ENCODE measurements around the gene MAML3.

MAML3 gene

DNA sequence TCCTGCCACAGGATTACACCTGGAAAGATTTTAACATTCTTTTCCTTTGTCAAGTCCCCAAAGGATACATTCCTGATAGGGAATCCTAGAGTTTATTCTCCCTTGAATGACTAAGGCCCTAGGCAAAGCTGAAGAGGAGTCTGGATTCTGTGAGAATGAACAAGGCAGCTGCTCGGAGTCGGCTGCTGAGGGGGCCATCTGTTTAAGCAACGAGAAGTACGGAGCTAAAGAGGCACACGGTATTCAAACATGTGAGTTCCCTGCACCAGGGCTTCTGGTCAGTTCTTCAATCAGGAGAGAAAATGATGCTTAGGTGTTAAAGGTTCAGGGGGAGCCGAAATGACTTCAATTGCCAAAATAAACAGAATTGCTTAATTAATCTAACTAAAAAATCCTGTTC, 390.8 kb downstream of the MAML3 start:
- TF ChIP-seq FOXP2 (optimal IDR thresholded peaks at IDR 0.05; ENCODE audit: borderline replicate concordance, extremely low read depth, extremely low read length, insufficient read depth), result no peak
- no peak for TF ChIP-seq TAF1 (IDR thresholded peaks at IDR 0.05; ENCODE audit: borderline replicate concordance, insufficient read depth, low read length)
- TF ChIP-seq POLR2AphosphoS5 (IDR thresholded peaks at IDR 0.05; ENCODE audit: low read depth, low read length), result no peak
- TF ChIP-seq SIN3A (IDR thresholded peaks at IDR 0.05; ENCODE audit: borderline replicate concordance, insufficient read depth, low read length), result no peak
- TF ChIP-seq, protein P1, sequence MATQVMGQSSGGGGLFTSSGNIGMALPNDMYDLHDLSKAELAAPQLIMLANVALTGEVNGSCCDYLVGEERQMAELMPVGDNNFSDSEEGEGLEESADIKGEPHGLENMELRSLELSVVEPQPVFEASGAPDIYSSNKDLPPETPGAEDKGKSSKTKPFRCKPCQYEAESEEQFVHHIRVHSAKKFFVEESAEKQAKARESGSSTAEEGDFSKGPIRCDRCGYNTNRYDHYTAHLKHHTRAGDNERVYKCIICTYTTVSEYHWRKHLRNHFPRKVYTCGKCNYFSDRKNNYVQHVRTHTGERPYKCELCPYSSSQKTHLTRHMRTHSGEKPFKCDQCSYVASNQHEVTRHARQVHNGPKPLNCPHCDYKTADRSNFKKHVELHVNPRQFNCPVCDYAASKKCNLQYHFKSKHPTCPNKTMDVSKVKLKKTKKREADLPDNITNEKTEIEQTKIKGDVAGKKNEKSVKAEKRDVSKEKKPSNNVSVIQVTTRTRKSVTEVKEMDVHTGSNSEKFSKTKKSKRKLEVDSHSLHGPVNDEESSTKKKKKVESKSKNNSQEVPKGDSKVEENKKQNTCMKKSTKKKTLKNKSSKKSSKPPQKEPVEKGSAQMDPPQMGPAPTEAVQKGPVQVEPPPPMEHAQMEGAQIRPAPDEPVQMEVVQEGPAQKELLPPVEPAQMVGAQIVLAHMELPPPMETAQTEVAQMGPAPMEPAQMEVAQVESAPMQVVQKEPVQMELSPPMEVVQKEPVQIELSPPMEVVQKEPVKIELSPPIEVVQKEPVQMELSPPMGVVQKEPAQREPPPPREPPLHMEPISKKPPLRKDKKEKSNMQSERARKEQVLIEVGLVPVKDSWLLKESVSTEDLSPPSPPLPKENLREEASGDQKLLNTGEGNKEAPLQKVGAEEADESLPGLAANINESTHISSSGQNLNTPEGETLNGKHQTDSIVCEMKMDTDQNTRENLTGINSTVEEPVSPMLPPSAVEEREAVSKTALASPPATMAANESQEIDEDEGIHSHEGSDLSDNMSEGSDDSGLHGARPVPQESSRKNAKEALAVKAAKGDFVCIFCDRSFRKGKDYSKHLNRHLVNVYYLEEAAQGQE (IDR thresholded peaks at IDR 0.05; ENCODE audit: insufficient read depth in 1 of 2, low read depth in 2 of 2, low read length in 2 of 2), result no peak

DNA sequence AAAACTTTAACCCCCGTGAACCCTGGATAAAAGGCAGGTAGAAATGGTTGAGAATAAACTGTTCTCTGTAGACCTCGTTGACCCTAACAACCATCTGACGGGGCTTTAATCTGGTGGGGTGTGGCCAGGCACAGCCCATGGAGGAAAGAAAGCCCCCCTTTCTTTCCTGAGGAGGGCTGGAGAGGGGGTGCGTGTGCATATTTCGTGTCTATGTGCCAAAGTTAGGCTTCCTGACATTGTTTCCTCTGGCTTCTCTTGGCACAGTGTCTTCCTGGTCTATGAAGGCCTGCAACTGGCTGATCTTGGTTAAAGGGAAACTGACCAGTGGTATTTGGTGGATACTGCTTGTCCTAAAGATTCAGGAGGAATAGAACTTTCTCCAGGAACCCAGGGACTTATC, 391.3 kb downstream of the MAML3 start:
- TF ChIP-seq TAF1 (IDR thresholded peaks at IDR 0.05; ENCODE audit: borderline replicate concordance, insufficient read depth, low read length) (no peak), POLR2AphosphoS5 (IDR thresholded peaks at IDR 0.05; ENCODE audit: low read depth, low read length) (no peak), FOXP2 (optimal IDR thresholded peaks at IDR 0.05; ENCODE audit: borderline replicate concordance, extremely low read depth, extremely low read length, insufficient read depth) (no peak), SIN3A (IDR thresholded peaks at IDR 0.05; ENCODE audit: borderline replicate concordance, insufficient read depth, low read length) (no peak)
- TF ChIP-seq, protein P1 (IDR thresholded peaks at IDR 0.05; ENCODE audit: insufficient read depth in 1 of 2, low read depth in 2 of 2, low read length in 2 of 2), result no peak

DNA sequence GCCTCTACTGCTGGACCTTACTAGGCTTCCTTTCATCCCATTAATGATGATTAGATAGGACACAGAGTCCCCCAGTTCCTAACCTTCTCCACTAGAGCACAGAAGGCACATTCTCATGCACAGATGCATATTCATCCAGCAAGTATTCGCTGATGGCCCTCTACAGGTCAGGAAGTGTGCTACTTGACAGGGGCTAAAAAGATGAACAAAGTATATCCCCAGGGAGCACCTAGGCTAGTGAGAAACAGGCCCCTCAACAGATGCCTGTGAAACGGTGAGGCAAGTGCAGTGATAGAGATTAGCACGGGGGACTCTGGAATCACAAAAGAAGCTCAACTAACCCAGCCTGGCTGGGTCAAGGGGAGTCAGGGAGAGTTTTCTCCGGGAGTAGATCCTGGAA, 392.5 kb downstream of the MAML3 start:
- TF ChIP-seq TAF1 (IDR thresholded peaks at IDR 0.05; ENCODE audit: borderline replicate concordance, insufficient read depth, low read length) (no peak), SIN3A (IDR thresholded peaks at IDR 0.05; ENCODE audit: borderline replicate concordance, insufficient read depth, low read length) (no peak), FOXP2 (optimal IDR thresholded peaks at IDR 0.05; ENCODE audit: borderline replicate concordance, extremely low read depth, extremely low read length, insufficient read depth) (no peak), POLR2AphosphoS5 (IDR thresholded peaks at IDR 0.05; ENCODE audit: low read depth, low read length) (no peak)
- TF ChIP-seq, protein P1 (IDR thresholded peaks at IDR 0.05; ENCODE audit: insufficient read depth in 1 of 2, low read depth in 2 of 2, low read length in 2 of 2), result no peak

DNA sequence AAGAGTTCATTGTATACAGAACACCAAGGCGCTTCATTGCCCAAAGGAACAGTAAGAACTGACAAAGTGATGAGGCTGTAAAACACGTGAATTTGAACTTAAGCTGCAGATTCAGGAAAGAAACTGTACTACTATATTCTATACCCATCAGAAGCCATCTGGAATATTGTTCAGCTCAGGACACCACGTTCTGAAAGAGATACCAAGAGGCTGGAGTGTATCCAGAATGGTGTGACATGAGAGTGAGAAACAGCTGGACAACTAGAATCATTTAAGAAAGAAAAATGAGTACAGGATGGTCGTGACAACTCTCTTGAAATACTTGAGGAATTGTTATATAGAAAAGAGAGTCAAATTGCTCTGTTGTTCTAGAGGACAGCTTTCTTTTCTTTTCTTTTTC, 393.4 kb downstream of the MAML3 start:
- TF ChIP-seq, protein P1 (IDR thresholded peaks at IDR 0.05; ENCODE audit: insufficient read depth in 1 of 2, low read depth in 2 of 2, low read length in 2 of 2), result no peak
- TF ChIP-seq FOXP2 (optimal IDR thresholded peaks at IDR 0.05; ENCODE audit: borderline replicate concordance, extremely low read depth, extremely low read length, insufficient read depth), result no peak
- no peak for TF ChIP-seq SIN3A (IDR thresholded peaks at IDR 0.05; ENCODE audit: borderline replicate concordance, insufficient read depth, low read length)
- TF ChIP-seq TAF1 (IDR thresholded peaks at IDR 0.05; ENCODE audit: borderline replicate concordance, insufficient read depth, low read length), result no peak
- no peak for TF ChIP-seq POLR2AphosphoS5 (IDR thresholded peaks at IDR 0.05; ENCODE audit: low read depth, low read length)

DNA sequence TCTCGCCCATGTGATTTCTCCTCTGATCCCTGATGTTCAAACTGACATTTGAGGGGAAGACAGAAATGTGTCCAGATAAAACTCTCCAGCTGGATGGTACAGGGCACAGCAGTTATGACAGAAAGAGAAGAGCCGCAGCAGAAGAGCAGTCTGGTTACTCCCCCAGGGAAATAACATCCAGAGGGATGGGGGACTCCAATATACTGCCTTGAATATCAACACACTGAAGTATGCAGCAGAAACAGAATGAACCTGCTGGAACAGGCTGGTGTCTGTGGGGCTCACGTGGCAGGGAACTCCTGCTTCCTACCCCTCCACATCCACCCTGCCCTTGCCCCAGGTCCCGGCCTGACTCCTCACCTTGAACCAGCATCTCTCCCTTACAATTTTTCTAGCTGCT, 394.9 kb downstream of the MAML3 start:
- no peak for TF ChIP-seq FOXP2 (optimal IDR thresholded peaks at IDR 0.05; ENCODE audit: borderline replicate concordance, extremely low read depth, extremely low read length, insufficient read depth)
- TF ChIP-seq POLR2AphosphoS5 (IDR thresholded peaks at IDR 0.05; ENCODE audit: low read depth, low read length), result no peak
- no peak for TF ChIP-seq SIN3A (IDR thresholded peaks at IDR 0.05; ENCODE audit: borderline replicate concordance, insufficient read depth, low read length)
- TF ChIP-seq, protein P1 (IDR thresholded peaks at IDR 0.05; ENCODE audit: insufficient read depth in 1 of 2, low read depth in 2 of 2, low read length in 2 of 2), result no peak
- TF ChIP-seq TAF1 (IDR thresholded peaks at IDR 0.05; ENCODE audit: borderline replicate concordance, insufficient read depth, low read length), result no peak
